GM12874 (cell line): Measurements from ENCODE around the gene SYT7.

Experiments
- CTCF ChIP-seq: IDR thresholded peaks from 2 replicates; pipeline ENCODE4 v1.5.1; 2011; ENCODE audit warnings: low read depth, mild to moderate bottlenecking, control low read depth, low read length, moderate library complexity; ENCODE audit not compliant: insufficient read depth

The SYT7 gene

GRCh38 chr11:61524963-61525587, 55.8 kb downstream of the SYT7 start:
- TF ChIP-seq CTCF = no peak

- TF ChIP-seq CTCF = no peak
Measured at GRCh38 chr11:61524446-61524845, 56.4 kb downstream of the SYT7 start.

GRCh38 chr11:61522881-61523280, 58.0 kb downstream of the SYT7 start:
- TF ChIP-seq CTCF = no peak

- no peak for TF ChIP-seq CTCF
Measured at GRCh38 chr11:61518032-61518795, 62.7 kb downstream of the SYT7 start.

GRCh38 chr11:61516675-61517572, 64.0 kb downstream of the SYT7 start:
- TF ChIP-seq CTCF = peak; percentile 97

GRCh38 chr11:61516191-61516590, 64.7 kb downstream of the SYT7 start:
- no peak for TF ChIP-seq CTCF

- TF ChIP-seq CTCF = no peak
Measured at GRCh38 chr11:61515686-61516085, 65.2 kb downstream of the SYT7 start.
